AG09319 (cell line): ENCODE data around the gene RNF125.
A peak's percentile ranks its signal among the peaks of the same experiment; 100 is the strongest.

Source experiments
- DNase-seq: peaks from one replicate; pipeline ENCODE4 v3.0.0-alpha.2; 2010; ENCODE audit warnings: low read depth; ENCODE audit errors: extremely low read depth
- TF ChIP-seq, protein P1 (sequence below): IDR thresholded peaks from 2 replicates; pipeline ENCODE4 v1.5.1; 2011; ENCODE audit warnings: low read depth, mild to moderate bottlenecking, inconsistent platforms, low read length, moderate library complexity

Gene RNF125

DNA sequence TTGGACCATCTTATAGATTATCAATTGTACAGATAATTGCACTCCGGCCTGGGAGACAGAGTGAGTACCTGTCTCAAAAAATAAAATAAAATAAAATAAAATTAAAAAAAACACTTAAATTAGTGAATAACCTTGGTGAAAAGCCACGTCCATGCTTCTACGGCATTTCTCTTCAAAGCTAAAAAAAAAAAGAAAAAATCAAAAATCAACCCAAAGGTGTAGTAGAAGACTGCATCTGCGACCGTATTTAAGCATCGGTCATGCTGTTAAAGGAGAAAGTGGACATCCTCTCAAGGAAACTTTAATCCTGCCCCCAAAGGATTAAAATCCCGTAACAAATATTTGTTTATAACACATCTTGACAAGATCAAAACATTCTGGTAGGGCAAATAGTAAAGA is 72.7 kb downstream of the RNF125 start:
- DNase-seq: no peak
- TF ChIP-seq, protein P1, sequence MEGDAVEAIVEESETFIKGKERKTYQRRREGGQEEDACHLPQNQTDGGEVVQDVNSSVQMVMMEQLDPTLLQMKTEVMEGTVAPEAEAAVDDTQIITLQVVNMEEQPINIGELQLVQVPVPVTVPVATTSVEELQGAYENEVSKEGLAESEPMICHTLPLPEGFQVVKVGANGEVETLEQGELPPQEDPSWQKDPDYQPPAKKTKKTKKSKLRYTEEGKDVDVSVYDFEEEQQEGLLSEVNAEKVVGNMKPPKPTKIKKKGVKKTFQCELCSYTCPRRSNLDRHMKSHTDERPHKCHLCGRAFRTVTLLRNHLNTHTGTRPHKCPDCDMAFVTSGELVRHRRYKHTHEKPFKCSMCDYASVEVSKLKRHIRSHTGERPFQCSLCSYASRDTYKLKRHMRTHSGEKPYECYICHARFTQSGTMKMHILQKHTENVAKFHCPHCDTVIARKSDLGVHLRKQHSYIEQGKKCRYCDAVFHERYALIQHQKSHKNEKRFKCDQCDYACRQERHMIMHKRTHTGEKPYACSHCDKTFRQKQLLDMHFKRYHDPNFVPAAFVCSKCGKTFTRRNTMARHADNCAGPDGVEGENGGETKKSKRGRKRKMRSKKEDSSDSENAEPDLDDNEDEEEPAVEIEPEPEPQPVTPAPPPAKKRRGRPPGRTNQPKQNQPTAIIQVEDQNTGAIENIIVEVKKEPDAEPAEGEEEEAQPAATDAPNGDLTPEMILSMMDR: no peak

- DNase-seq: peak; percentile 44
- TF ChIP-seq, protein P1: no peak
Measured at GRCh38 chr18:32091724-32092421, 73.2 kb downstream of the RNF125 start, which contains the start of gene RNF138. TSS of gene RNF138 (plus strand) at chr18:32091874. CDS start at chr18:32092777, 903 bp downstream.

DNA sequence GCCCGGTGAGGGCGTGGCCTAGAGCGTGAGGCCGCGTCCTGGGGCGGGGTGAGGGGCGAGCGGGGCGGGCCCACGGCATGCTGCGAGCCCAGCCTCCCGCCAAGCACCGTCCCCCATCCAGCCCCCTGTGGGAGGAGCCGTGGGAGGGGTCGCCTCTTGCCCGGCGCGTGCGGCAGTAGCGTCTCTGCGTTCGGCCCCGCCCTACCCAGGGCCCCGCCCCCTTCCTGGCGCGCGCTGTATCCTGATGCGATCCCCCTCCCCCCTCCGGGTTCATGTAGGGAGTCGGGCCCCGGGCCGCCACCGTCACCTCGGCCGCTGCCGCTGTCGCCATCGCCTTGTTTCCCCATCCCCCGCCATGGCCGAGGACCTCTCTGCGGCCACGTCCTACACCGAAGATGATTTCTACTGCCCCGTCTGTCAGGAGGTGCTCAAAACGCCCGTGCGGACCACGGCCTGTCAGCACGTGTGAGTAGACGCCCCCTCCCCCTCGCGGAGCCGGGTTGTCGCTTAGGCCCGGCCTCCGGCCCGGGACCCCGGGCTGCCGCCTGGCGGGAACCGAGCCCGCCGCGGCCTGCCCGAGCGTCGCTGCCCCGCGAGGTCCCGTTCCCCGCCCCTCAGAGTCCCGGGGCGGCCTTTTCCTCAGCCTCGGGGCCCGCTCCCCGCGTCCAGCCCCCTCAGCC is 73.9 kb downstream of the RNF125 start:
- TF ChIP-seq, protein P1: no peak
- DNase-seq: peak; percentile 94

DNA sequence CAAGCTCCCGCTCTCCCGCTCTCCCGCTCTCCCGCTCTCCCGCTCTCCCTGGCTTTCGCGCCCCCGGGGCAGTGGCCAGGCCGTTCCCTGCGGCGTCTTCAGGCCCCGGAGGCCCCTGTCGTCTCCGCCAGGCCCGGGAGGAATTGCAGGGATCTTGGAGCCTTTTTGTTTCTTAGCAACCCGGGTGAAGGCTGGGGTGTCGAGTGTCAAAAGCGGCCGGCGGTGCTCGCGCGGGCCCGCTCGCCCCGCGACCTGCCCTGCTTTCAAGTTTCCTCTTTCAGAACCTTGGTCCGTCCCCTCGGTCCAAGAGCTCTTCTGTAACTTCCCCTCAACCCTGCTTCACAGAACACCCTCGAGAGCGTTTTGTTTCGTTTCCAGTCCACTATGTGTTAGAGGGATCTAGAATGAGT is 74.5 kb downstream of the RNF125 start:
- DNase-seq: peak; percentile 22
- TF ChIP-seq, protein P1: no peak

GRCh38 chr18:32093523-32093922 is 74.9 kb downstream of the RNF125 start:
- TF ChIP-seq, protein P1: no peak
- no peak for DNase-seq

DNA sequence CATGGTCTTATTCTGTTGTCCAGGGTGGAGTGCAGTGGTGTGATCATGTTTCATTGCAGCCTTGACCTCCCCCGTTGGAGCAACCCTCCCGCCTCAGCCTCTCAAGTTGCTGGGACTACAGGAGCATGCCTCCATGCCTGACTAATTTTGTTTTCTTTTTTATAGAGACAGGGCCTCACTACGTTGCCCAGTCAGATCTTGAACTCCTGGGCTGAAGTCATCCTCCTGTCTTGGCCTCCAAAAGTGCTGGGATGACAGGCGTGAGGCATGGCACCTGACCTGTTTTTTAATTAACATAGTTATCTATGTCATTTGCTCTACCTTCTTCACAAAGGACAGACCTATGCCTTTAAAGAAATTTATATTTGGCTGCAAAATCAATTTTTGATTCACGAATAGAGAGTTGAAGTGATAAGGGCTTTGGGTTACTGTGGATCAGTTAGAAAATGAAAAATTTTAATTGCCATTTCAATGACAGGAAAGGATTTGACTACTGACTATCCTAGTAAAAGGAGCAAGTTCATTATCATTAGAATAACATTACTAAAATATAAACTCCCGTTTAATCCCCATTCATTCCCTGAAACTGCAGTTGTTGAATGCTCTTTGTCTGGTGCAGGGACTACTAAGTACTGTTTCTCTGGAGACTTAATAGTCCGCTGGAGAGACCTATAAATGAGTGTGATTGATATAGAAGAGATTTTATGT is 76.7 kb downstream of the RNF125 start:
- TF ChIP-seq, protein P1: no peak

DNA sequence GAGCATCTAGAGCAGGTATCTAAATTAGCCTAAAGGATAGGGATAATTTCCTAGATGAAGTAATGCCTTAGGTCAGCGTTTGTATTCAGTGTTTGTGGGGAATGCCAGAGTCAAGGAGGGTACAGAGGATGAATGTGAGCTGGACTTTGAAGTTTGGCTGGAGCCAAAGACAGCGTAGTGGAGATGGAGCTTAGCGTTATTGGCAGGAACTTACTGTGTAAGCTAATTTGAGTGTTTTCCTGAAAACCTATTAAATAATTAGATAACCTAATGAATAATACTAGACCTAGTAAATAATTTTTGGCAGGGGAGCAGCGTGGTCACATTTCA is 77.2 kb downstream of the RNF125 start:
- TF ChIP-seq, protein P1: no peak
- no peak for DNase-seq

More for the DNA sequence above, 76.7 kb downstream of the RNF125 start:
- no peak for DNase-seq
